Measurements from ENCODE around the gene PRKCZ. TPM values are rescaled to one million over a fixed set of nuclear protein-coding genes. Genes with fewer than 3 reads are reported as not detected.

PRKCZ gene
- total and polyA plus RNA-seq, 2 of the 4 experiments (the other 2 are of a cell fraction), result 2.0 to 3.5 TPM

DNA sequence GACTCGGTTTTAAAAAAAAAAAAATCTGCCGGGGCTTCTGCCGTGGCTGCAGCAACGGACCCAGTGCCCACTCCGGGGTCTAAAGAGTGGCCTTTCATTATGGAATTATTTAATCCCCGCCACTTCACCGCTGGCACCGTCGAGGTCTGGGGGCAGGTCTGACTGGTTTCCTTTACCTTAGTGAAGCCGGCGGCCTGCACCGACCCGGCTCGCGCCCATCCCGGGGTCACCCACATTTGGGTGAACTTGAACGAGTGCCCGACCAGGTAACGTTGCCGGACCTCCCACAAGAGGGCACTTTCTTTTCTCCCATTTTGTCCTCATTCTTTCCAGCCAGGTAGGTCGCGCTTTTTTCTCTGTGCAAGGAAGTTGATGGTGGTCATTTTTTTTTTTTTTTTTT is 4.3 kb downstream of the PRKCZ start:
- no peak overlapping the region for H2AK9ac ChIP-seq (replicated peaks; ENCODE audit: low read depth, low read length, poor library complexity)
- no peaks in the 10 kb centered on the region for H3K4me1 ChIP-seq (ENCODE audit: control insufficient read depth, insufficient read depth, low read length)
- H2BK15ac ChIP-seq (ENCODE audit: low read depth, low read length), result no peak overlapping the region
- H2BK5ac ChIP-seq (ENCODE audit: low read depth, low read length, poor library complexity, severe bottlenecking), result no peak overlapping the region
- H2BK120ac ChIP-seq (ENCODE audit: low read depth, low read length), result no peak overlapping the region
- H3K14ac ChIP-seq (replicated peaks; ENCODE audit: low read depth, low read length), result no peak overlapping the region
- H3K4me3 ChIP-seq (ENCODE audit: insufficient read depth, low read depth, low read length), result no peak overlapping the region
- H4K20me1 ChIP-seq (ENCODE audit: insufficient read depth, low read length), result no peaks in the 10 kb centered on the region
- no peak overlapping the region for H2AFZ ChIP-seq (replicated peaks; ENCODE audit: low read length, poor library complexity)
- dilution Hi-C loops (cut with HindIII; ENCODE audit: low sequenced_read_pairs, unreplicated experiment), result no loop called here
- H3K4me2 ChIP-seq (ENCODE audit: low read depth, low read length), result no peak overlapping the region
- no TSS peak for BruUV-seq (replicated peaks)
- ATAC-seq (ENCODE audit: low read depth) (no peak), DNase-seq (no peak)
- 53% methylated on average over 7 of the region's 22 CpGs; no CpG with 5 or more reads in 1 of the 2 experiments for WGBS, 2 experiments (ENCODE audit: extremely low coverage in 2 of 2, insufficient read length in 1 of 2)
- no peaks in the 10 kb centered on the region; the same call in 1 of the 2 replicates for H3K9me3 ChIP-seq (ENCODE audit: control insufficient read depth, insufficient read depth, low read length)
- no peak overlapping the region for H4K91ac ChIP-seq (ENCODE audit: insufficient read depth, low read depth, low read length)
- no peak for TF ChIP-seq NFE2L2 (IDR thresholded peaks at IDR 0.05; ENCODE audit: low read depth, low read length)
- no peak for TF ChIP-seq MAZ (IDR thresholded peaks at IDR 0.05; ENCODE audit: borderline replicate concordance, low read depth, low read length)
- no peak for TF ChIP-seq CEBPB (IDR thresholded peaks at IDR 0.05; ENCODE audit: low read depth, low read length)
- TF ChIP-seq RCOR1 (IDR thresholded peaks at IDR 0.05; ENCODE audit: insufficient replicate concordance, low read length), result no peak
- no peak for TF ChIP-seq USF2 (IDR thresholded peaks at IDR 0.05; ENCODE audit: low read depth, low read length)
- TF ChIP-seq SMC3 (IDR thresholded peaks at IDR 0.05; ENCODE audit: low read depth, low read length), result no peak
- TF ChIP-seq, protein P1, sequence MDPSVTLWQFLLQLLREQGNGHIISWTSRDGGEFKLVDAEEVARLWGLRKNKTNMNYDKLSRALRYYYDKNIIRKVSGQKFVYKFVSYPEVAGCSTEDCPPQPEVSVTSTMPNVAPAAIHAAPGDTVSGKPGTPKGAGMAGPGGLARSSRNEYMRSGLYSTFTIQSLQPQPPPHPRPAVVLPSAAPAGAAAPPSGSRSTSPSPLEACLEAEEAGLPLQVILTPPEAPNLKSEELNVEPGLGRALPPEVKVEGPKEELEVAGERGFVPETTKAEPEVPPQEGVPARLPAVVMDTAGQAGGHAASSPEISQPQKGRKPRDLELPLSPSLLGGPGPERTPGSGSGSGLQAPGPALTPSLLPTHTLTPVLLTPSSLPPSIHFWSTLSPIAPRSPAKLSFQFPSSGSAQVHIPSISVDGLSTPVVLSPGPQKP (IDR thresholded peaks at IDR 0.05; ENCODE audit: borderline replicate concordance, low read depth, low read length), result no peak
- TF ChIP-seq MXI1 (IDR thresholded peaks at IDR 0.05; ENCODE audit: borderline replicate concordance, low read depth, low read length), result no peak
- no peak for TF ChIP-seq FOS (IDR thresholded peaks at IDR 0.05; ENCODE audit: low read depth, low read length)
- no peak for TF ChIP-seq POLR2A (IDR thresholded peaks at IDR 0.05; ENCODE audit: low read depth, low read length)
- TF ChIP-seq RFX5 (IDR thresholded peaks at IDR 0.05; ENCODE audit: low read depth, low read length), result no peak
- no peak for TF ChIP-seq CHD1 (IDR thresholded peaks at IDR 0.05; ENCODE audit: low read depth, low read length)
- no peak for TF ChIP-seq RAD21 (IDR thresholded peaks at IDR 0.05; ENCODE audit: low read length)
- TF ChIP-seq MAFK (IDR thresholded peaks at IDR 0.05; ENCODE audit: low read depth, low read length), result no peak
- TF ChIP-seq, protein P2, sequence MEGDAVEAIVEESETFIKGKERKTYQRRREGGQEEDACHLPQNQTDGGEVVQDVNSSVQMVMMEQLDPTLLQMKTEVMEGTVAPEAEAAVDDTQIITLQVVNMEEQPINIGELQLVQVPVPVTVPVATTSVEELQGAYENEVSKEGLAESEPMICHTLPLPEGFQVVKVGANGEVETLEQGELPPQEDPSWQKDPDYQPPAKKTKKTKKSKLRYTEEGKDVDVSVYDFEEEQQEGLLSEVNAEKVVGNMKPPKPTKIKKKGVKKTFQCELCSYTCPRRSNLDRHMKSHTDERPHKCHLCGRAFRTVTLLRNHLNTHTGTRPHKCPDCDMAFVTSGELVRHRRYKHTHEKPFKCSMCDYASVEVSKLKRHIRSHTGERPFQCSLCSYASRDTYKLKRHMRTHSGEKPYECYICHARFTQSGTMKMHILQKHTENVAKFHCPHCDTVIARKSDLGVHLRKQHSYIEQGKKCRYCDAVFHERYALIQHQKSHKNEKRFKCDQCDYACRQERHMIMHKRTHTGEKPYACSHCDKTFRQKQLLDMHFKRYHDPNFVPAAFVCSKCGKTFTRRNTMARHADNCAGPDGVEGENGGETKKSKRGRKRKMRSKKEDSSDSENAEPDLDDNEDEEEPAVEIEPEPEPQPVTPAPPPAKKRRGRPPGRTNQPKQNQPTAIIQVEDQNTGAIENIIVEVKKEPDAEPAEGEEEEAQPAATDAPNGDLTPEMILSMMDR (conservative IDR thresholded peaks at IDR 0.05; ENCODE audit: low read depth, low read length), result no peak
- no peak for TF ChIP-seq BHLHE40 (IDR thresholded peaks at IDR 0.05; ENCODE audit: low read depth, low read length)
- in situ Hi-C loops (cut with MboI; ENCODE audit: low sequenced_read_pairs), result no loop called here
- H3K9ac ChIP-seq (ENCODE audit: low read depth, low read length), result no peak overlapping the region
- H2AK5ac ChIP-seq (ENCODE audit: low read depth, low read length), result no peak overlapping the region
- H2BK20ac ChIP-seq (ENCODE audit: low read depth, low read length), result no peak overlapping the region
- POLR2A ChIA-PET (ENCODE audit: unreplicated experiment), result no interaction called here
- no peak overlapping the region for H3K23ac ChIP-seq (ENCODE audit: low read depth, low read length)
- H3K56ac ChIP-seq (ENCODE audit: extremely low read depth, insufficient read depth, low read length), result no peak overlapping the region
- H3K27ac ChIP-seq (ENCODE audit: insufficient read depth, low read length), result no peak overlapping the region
- no peaks in the 10 kb centered on the region for H3K79me1 ChIP-seq (ENCODE audit: low read depth in 1 of 2, low read length in 2 of 2)
- H4K8ac ChIP-seq (ENCODE audit: low read depth in 2 of 2, low read length in 2 of 2), result no peak overlapping the region
- intact Hi-C loops (cut with micrococcal nuclease), result no loop called here
- no peak overlapping the region for H3K4ac ChIP-seq (ENCODE audit: low read depth, low read length)
- CTCF ChIA-PET, result interaction anchor here (1.5 kb wide), 1 partner anchor 10 kb away, joined by 4 read pairs; no protein-coding TSS in a partner anchor
- no peaks in the 10 kb centered on the region for H3K36me3 ChIP-seq (ENCODE audit: control insufficient read depth, insufficient read depth, low read length)
- no peaks in the 10 kb centered on the region for H3K9me1 ChIP-seq (ENCODE audit: insufficient read depth, low read length)
- H3K27me3 ChIP-seq (ENCODE audit: control insufficient read depth, insufficient read depth, low read length), result peaks cover 32% of the 10 kb centered on the region
- H3K18ac ChIP-seq (ENCODE audit: low read depth, low read length), result no peak overlapping the region
- no peak overlapping the region for H4K5ac ChIP-seq (ENCODE audit: low read depth, low read length)
